Epithelial cell of umbilical artery (primary cell): Measurements from ENCODE around the gene TMEM59. TPM values are rescaled to one million over a fixed set of nuclear protein-coding genes. Genes with fewer than 3 reads are reported as not detected.

ENCODE experiments used
- total RNA-seq: library from RNA; depleted of rRNA; stranded (reverse); fragments of >200 nt; gene quantifications from 2 replicates; pipeline ENCODE4 v1.2.3, GENCODE V29; 2014

The TMEM59 gene
- 185 and 199 TPM in 2 replicates for total RNA-seq

GRCh38 chr1:54052934-54053744, at the start of gene TMEM59, which contains the start of gene TCEANC2:
TSS of gene TMEM59 (minus strand) at chr1:54053204. CDS start at chr1:54053188, 16 bp downstream.
TSS of gene TCEANC2 (plus strand) at chr1:54053608. CDS start at chr1:54054423, 815 bp downstream.

GRCh38 chr1:54017979-54018378, 35.0 kb downstream of the TMEM59 start, which contains the start of gene LDLRAD1:
TSS of gene LDLRAD1 (minus strand) at chr1:54018186. CDS start at chr1:54018112, 74 bp downstream.

Other genes starting within 250 kb of the TMEM59 start
- 27.9 and 38.9 TPM in 2 replicates for gene NDC1, start 214.9 kb downstream of the TMEM59 start, total RNA-seq
- gene YIPF1, start 163.4 kb downstream of the TMEM59 start, total RNA-seq, result 20.8 and 25.1 TPM in 2 replicates
- gene DIO1, start 159.0 kb downstream of the TMEM59 start, total RNA-seq, result not detected in 2 replicates
- 14.0 and 27.5 TPM in 2 replicates for gene IFT25, start 107.5 kb downstream of the TMEM59 start, total RNA-seq
- 23.1 and 27.5 TPM in 2 replicates for gene LRRC42, start 106.9 kb downstream of the TMEM59 start, total RNA-seq
- gene LDLRAD1, start 35.0 kb downstream of the TMEM59 start, total RNA-seq, result not detected in 2 replicates
- 1.9 and 3.2 TPM in 2 replicates for gene TCEANC2, start 404 bp upstream of the TMEM59 start, total RNA-seq
- gene CDCP2, start 99.8 kb upstream of the TMEM59 start, total RNA-seq, result not detected in 2 replicates
- gene CYB5RL, start 146.8 kb upstream of the TMEM59 start, total RNA-seq, result 4.2 and 4.6 TPM in 2 replicates
- gene MRPL37, start 147.0 kb upstream of the TMEM59 start, total RNA-seq, result 49.7 and 66.3 TPM in 2 replicates